ENCODE results near the gene ORC3.

GRCh38 chr6:87670707-87671106 lies 80.8 kb downstream of the ORC3 start:
- TF ChIP-seq CTCF (IDR thresholded peaks at IDR 0.05; ENCODE audit: extremely low read depth in 1 of 2, insufficient read depth in 1 of 2, low read depth in 1 of 2, low read length in 2 of 2), result no peak
- no peak for TF ChIP-seq MYC (IDR thresholded peaks at IDR 0.05; ENCODE audit: low read depth, low read length)
- no peak for TF ChIP-seq POLR2A (IDR thresholded peaks at IDR 0.05; ENCODE audit: low read depth, low read length)
- no peak for TF ChIP-seq FOS (IDR thresholded peaks at IDR 0.05; ENCODE audit: borderline replicate concordance, insufficient read depth, low read length)
